K562 (cell line): ENCODE measurements around the gene TTLL11. TPM values are rescaled to one million over a fixed set of nuclear protein-coding genes. Genes with fewer than 3 reads are reported as not detected.

Source experiments
- ATAC-seq: fragments of 200-7000 bp; cut with Tn5 transposase; 3 replicates; pipeline ENCODE4 v1.9.1; 2020; ENCODE audit warnings: moderate library complexity
- BruUV-seq: library from RNA; stranded (reverse); fragments of 400-500 nt; replicated peaks from 2 replicates; lab custom pipeline; 2021; lab: Mats Ljungman, UMichigan
- CTCF ChIA-PET: fragments of 300-600 bp; formaldehyde crosslinking; extraction: SDS; loops from one replicate; lab custom pipeline; 2021; ENCODE audit warnings: low intra/inter-chr PET ratio; lab: Yijun Ruan, JAX
- POLR2A ChIA-PET: fragments of 300-600, 350-650 bp; sonication (Branson Sonifier 250); formaldehyde crosslinking; extraction: SDS; loops from one replicate; lab custom pipeline; 2021; ENCODE audit warnings: antibody characterized with exemption, inconsistent platforms; lab: Yijun Ruan, JAX
- DNase-seq, 4 experiments: peaks; one replicate each; pipeline versions ENCODE4 v3.0.0 to v3.0.0-alpha.2; 2011 to 2018; ENCODE audit warnings: low spot score in 3 of 4, mixed read lengths in 3 of 4; ENCODE audit errors: extremely low read depth in 1 of 4
- FAIRE-seq: peaks from 2 replicates; lab custom pipeline; 2011; peaks lifted over from hg19 to GRCh38; lab: Jason Lieb, UNC
- H2AFZ ChIP-seq: 2 replicates; pipeline ENCODE4 v1.6.0; 2011; ENCODE audit warnings: low read depth, low read length, control low read depth, inconsistent platforms
- H3K27ac ChIP-seq: fragments of 200-600 bp; 3 replicates; pipeline ENCODE4 v1.8.0; 2011; ENCODE audit warnings: low read depth, mild to moderate bottlenecking, control low read depth, inconsistent platforms, low read length, moderate library complexity, mixed read lengths; ENCODE audit errors: extremely low read depth
- H3K27me3 ChIP-seq, 2 experiments: fragments of 300-600 bp in 1 of 2; 2 replicates in 1 of 2; 3 replicates in 1 of 2; pipeline versions ENCODE4 v1.6.0 to v1.8.0; 2011; ENCODE audit warnings: inconsistent platforms in 2 of 2, low read length in 2 of 2, mild to moderate bottlenecking in 1 of 2, mixed read lengths in 1 of 2, moderate library complexity in 1 of 2; ENCODE audit not compliant: control insufficient read depth in 2 of 2, insufficient read depth in 2 of 2
- H3K36me3 ChIP-seq: fragments of 300-600 bp; 3 replicates; pipeline ENCODE4 v1.8.0; 2011; ENCODE audit warnings: mild to moderate bottlenecking, low read length, inconsistent platforms; ENCODE audit not compliant: control insufficient read depth, insufficient read depth
- H3K4me1 ChIP-seq, 2 experiments: fragments of 200-600 bp in 1 of 2; replicated peaks in 1 of 2; 2 replicates in 1 of 2; 3 replicates in 1 of 2; pipeline versions ENCODE4 v1.5.1 to v1.8.0; 2011; ENCODE audit warnings: inconsistent platforms in 2 of 2, low read length in 2 of 2, mild to moderate bottlenecking in 1 of 2, mixed read lengths in 1 of 2, moderate library complexity in 1 of 2; ENCODE audit not compliant: control insufficient read depth in 2 of 2, insufficient read depth in 2 of 2
- H3K4me2 ChIP-seq: 2 replicates; pipeline ENCODE4 v1.6.1; 2011; ENCODE audit warnings: low read length, control low read depth, inconsistent platforms, mixed read lengths; ENCODE audit not compliant: insufficient read depth
- H3K4me3 ChIP-seq: fragments of 200-600 bp; sonication (generic), shearing (Covaris generic); 2 replicates; pipeline ENCODE4 v1.5.1; 2016; ENCODE audit warnings: control low read depth, inconsistent platforms
- H3K79me2 ChIP-seq: fragments of 200-600 bp; 3 replicates; pipeline ENCODE4 v1.8.0; 2011; ENCODE audit warnings: low read length, inconsistent platforms; ENCODE audit not compliant: control insufficient read depth, insufficient read depth
- H3K9ac ChIP-seq, 2 experiments: 2 replicates each; pipeline versions ENCODE4 v1.6.0 to v1.6.1; 2011; ENCODE audit warnings: low read depth in 2 of 2, low read length in 2 of 2, control low read depth in 1 of 2, inconsistent platforms in 1 of 2, mild to moderate bottlenecking in 1 of 2, mixed read lengths in 1 of 2; ENCODE audit not compliant: insufficient read depth in 1 of 2
- H3K9me1 ChIP-seq: one replicate; pipeline ENCODE4 v1.6.0; 2011; ENCODE audit warnings: inconsistent platforms, mild to moderate bottlenecking, low read length, moderate library complexity; ENCODE audit not compliant: control insufficient read depth, insufficient read depth
- H3K9me3 ChIP-seq: replicated peaks from 2 replicates; pipeline ENCODE4 v1.5.1; 2011; ENCODE audit warnings: low read depth, low read length, inconsistent platforms; ENCODE audit not compliant: control insufficient read depth, insufficient read depth
- H4K20me1 ChIP-seq: replicated peaks from 2 replicates; pipeline ENCODE4 v1.6.1; 2011; ENCODE audit warnings: low read length, inconsistent platforms, mixed read lengths; ENCODE audit not compliant: control insufficient read depth, insufficient read depth
- CBX1 ChIP-seq: sonication (generic); IDR thresholded peaks from 2 replicates; pipeline ENCODE4 v1.6.1; 2016; ENCODE audit warnings: antibody characterized with exemption, low read depth, mild to moderate bottlenecking
- CREM ChIP-seq: IDR thresholded peaks from 2 replicates; pipeline ENCODE4 v1.6.1; 2014; ENCODE audit warnings: antibody characterized with exemption, low read depth
- CXXC5 ChIP-seq: fragments of 250-450 bp; sonication (Bioruptor Pico); IDR thresholded peaks from 2 replicates; pipeline ENCODE4 v1.8.0; 2022; ENCODE audit warnings: inconsistent platforms, mild to moderate bottlenecking, moderate library complexity
- DACH1 ChIP-seq: fragments of 450-650 bp; IDR thresholded peaks from 2 replicates; pipeline ENCODE4 v1.6.1; 2018; ENCODE audit not compliant: partially characterized antibody
- DEAF1 ChIP-seq: fragments of 450-650 bp; formaldehyde crosslinking; IDR thresholded peaks from 2 replicates; pipeline ENCODE4 v1.4.0; 2020; ENCODE audit warnings: mild to moderate bottlenecking, moderate library complexity
- HIVEP1 ChIP-seq: fragments of 250-450 bp; sonication (Bioruptor Pico); IDR thresholded peaks from 2 replicates; pipeline ENCODE4 v1.4.0; 2020; ENCODE audit warnings: mild to moderate bottlenecking
- KLF16 ChIP-seq: IDR thresholded peaks from 2 replicates; pipeline ENCODE4 v1.6.1; 2016; ENCODE audit warnings: antibody characterized with exemption
- SMAD4 ChIP-seq: fragments of 250-450 bp; sonication (Bioruptor Pico); conservative IDR thresholded peaks from 2 replicates; pipeline ENCODE4 v1.8.0; 2021; ENCODE audit warnings: inconsistent platforms, mild to moderate bottlenecking, moderate library complexity
- ZFP91 ChIP-seq: sonication (generic); formaldehyde crosslinking; IDR thresholded peaks from 2 replicates; pipeline ENCODE4 v1.8.0; 2022; ENCODE audit warnings: mild to moderate bottlenecking, missing genetic modification reagents
- ZNF280B ChIP-seq: fragments of 250-450 bp; sonication (Bioruptor Pico); IDR thresholded peaks from 2 replicates; pipeline ENCODE4 v1.5.1; 2021; ENCODE audit warnings: mild to moderate bottlenecking
- ZZZ3 ChIP-seq: fragments of 450-650 bp; IDR thresholded peaks from 2 replicates; pipeline ENCODE4 v1.6.1; 2016; ENCODE audit warnings: antibody characterized with exemption, mild to moderate bottlenecking, moderate library complexity
- WGBS: fragments of 100-300 bp; shearing (Covaris generic); methylation state at CpG from one replicate; pipeline ENCODE4 v1.1.6; 2016; ENCODE audit warnings: low coverage, mixed read lengths; ENCODE audit not compliant: insufficient coverage; ENCODE audit errors: missing lambda C conversion rate; 5-methylcytosine and 5-hydroxymethylcytosine counted together
- in situ Hi-C: fragments of 300-500 bp; cut with MboI; formaldehyde crosslinking; loops from 4 replicates; pipeline ENCODE4 v1.15.0; 2018; ENCODE audit warnings: inconsistent platforms, mixed read lengths
- intact Hi-C: fragments of 100-400 bp; cut with micrococcal nuclease; formaldehyde crosslinking; loops from 2 replicates; pipeline ENCODE4 v1.14.2; 2022
- polyA plus RNA-seq, 8 experiments: library from polyadenylated mRNA; depleted of rRNA in 4 of 8; stranded (reverse) in 5 of 8; unstranded in 3 of 8; fragments of >200 nt; fragmentation: Nextera tagmentation in 2 of 8; fragmentation: Illumina TruSeq in 1 of 8; extraction: Ambion mirVana in 2 of 8; extraction: Trizol in 1 of 8; gene quantifications; 2 replicates each; pipeline versions ENCODE4 v1.2.1 to v1.2.3, GENCODE V29; 2011 to 2014; ENCODE audit warnings: inconsistent platforms in 1 of 8, missing spikeins in 1 of 8
- total RNA-seq, 7 experiments: library from RNA; depleted of rRNA in 6 of 7; stranded (reverse); fragments of >200 nt in 6 of 7; fragmentation: Illumina TruSeq in 2 of 7; extraction: Trizol in 2 of 7; gene quantifications; 2 replicates each; pipeline versions ENCODE4 v1.2.1 to v1.2.3, GENCODE V29; 2011 to 2021; ENCODE audit warnings: low replicate concordance in 1 of 7
- TF ChIP-seq, protein P1 (sequence below), 2 experiments: fragments of 450-650 bp in 1 of 2; sonication (generic) in 1 of 2; formaldehyde crosslinking; conservative IDR thresholded peaks; 2 replicates each; pipeline versions ENCODE4 v1.4.0 to v1.8.1; 2020 to 2022; ENCODE audit warnings: mild to moderate bottlenecking in 1 of 2, missing genetic modification reagents in 1 of 2
- TF ChIP-seq, protein P2 (sequence below): fragments of 250-450 bp; sonication (Bioruptor Pico); IDR thresholded peaks from 2 replicates; pipeline ENCODE4 v1.8.0; 2021; ENCODE audit warnings: moderate library complexity, mild to moderate bottlenecking, inconsistent platforms

TTLL11 gene
- total and polyA plus RNA-seq, 9 of the 15 experiments (the other 6 are each of a cell fraction or from before 2014, with no cell fraction given) = 0.83 to 4.4 (median 2.7) TPM

DNA sequence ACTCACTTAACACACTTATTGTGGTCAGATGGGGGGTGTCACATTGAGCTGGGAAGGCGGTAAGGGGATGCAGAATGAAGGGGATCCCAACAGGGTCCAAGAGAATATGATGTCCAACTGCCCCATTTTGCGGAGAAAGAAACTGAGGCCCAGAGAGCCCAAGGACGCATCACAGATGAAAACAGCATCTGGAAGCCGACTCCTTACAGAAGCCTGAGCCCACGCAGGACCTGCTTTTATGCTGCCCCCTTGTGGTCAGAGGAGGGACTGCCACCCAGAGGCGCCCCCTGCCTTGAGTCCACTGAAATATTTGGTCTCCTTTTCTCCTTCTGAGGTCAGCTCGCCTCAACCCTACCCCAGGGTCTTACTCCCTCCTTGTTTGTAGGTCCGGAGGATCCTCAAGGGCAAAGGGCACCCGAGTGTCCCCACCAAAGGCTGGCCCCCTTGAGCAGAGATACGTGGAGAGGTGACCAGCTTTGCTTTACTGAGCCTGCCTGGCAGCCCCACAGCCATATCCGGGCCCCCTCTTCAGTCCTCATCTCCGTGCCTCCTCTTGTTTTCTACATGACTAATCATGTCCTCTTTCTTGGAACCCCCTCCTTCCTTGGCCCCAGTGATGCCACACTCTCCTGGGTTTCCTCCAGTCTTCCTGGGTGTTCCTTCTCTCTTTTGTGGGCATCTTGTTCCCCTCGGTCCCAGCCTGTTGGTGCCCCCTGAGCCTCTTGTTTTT lies 30.0 kb upstream of the TTLL11 start:
- H3K4me2 ChIP-seq = no peak overlapping the region; the same call in 1 of the 2 replicates
- peak; percentile 83 for ATAC-seq
- WGBS = 6% methylated on average over 13 of the region's 13 CpGs
- H3K27ac ChIP-seq = no peak overlapping the region
- H2AFZ ChIP-seq = peak overlapping the region; percentile 42; the same call in 1 of the 2 replicates
- no peaks in the 10 kb centered on the region for H3K36me3 ChIP-seq
- in situ Hi-C loops = loop anchor here (5.0 to 10.0 kb wide), 3 partner anchors 229 to 692 kb away; no protein-coding TSS in a partner anchor
- no peak overlapping the region for H3K4me3 ChIP-seq
- H4K20me1 ChIP-seq = peaks cover 15% of the 10 kb centered on the region
- H3K9ac ChIP-seq = peak overlapping the region in 1 of 2 experiments; percentile 41; a peak in 1 of 4 replicates
- H3K79me2 ChIP-seq = no peaks in the 10 kb centered on the region
- POLR2A ChIA-PET = interaction anchor here (2.5 kb wide), 1 partner anchor 227 kb away, joined by 11 read pairs; no protein-coding TSS in a partner anchor
- DNase-seq = peak; percentile 84 to 87 (median 84)
- CTCF ChIA-PET = interaction anchor here (0.6 to 3.9 kb wide), 11 partner anchors 23 to 869 kb away, joined by 3 to 42 read pairs (median 5); no protein-coding TSS in a partner anchor
- peaks cover 0 to 24% of the 10 kb centered on the region in 2 experiments; a peak in 3 of 5 replicates for H3K4me1 ChIP-seq
- H3K9me1 ChIP-seq = no peaks in the 10 kb centered on the region
- no peaks in the 10 kb centered on the region for H3K9me3 ChIP-seq
- peaks cover 0 to 18% of the 10 kb centered on the region in 2 experiments; a peak in 3 of 5 replicates for H3K27me3 ChIP-seq
- no TSS peak for BruUV-seq
- peak; percentile 96 for FAIRE-seq
- intact Hi-C loops = loop anchor here (1.0 kb wide), 1 partner anchor 24 kb away; no protein-coding TSS in a partner anchor
- TF ChIP-seq ZFP91 (CRISPR knock-in tag) = no peak
- no peak for TF ChIP-seq ZZZ3
- TF ChIP-seq CREM = peak; percentile 33; the same call in 1 of the 2 replicates
- TF ChIP-seq, protein P1, sequence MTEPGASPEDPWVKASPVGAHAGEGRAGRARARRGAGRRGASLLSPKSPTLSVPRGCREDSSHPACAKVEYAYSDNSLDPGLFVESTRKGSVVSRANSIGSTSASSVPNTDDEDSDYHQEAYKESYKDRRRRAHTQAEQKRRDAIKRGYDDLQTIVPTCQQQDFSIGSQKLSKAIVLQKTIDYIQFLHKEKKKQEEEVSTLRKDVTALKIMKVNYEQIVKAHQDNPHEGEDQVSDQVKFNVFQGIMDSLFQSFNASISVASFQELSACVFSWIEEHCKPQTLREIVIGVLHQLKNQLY (CRISPR knock-in tag; conservative IDR thresholded peaks at IDR 0.05) = no peak
- no peak for TF ChIP-seq ZNF280B (CRISPR knock-in tag)
- TF ChIP-seq DEAF1 (CRISPR knock-in tag) = peak; percentile 77
- TF ChIP-seq CXXC5 (CRISPR knock-in tag) = peak; percentile 45; the same call in 1 of the 2 replicates
- TF ChIP-seq, protein P2, sequence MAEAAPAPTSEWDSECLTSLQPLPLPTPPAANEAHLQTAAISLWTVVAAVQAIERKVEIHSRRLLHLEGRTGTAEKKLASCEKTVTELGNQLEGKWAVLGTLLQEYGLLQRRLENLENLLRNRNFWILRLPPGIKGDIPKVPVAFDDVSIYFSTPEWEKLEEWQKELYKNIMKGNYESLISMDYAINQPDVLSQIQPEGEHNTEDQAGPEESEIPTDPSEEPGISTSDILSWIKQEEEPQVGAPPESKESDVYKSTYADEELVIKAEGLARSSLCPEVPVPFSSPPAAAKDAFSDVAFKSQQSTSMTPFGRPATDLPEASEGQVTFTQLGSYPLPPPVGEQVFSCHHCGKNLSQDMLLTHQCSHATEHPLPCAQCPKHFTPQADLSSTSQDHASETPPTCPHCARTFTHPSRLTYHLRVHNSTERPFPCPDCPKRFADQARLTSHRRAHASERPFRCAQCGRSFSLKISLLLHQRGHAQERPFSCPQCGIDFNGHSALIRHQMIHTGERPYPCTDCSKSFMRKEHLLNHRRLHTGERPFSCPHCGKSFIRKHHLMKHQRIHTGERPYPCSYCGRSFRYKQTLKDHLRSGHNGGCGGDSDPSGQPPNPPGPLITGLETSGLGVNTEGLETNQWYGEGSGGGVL = no peak
- TF ChIP-seq KLF16 = peak; percentile 70
- no peak for TF ChIP-seq SMAD4 (CRISPR knock-in tag)
- TF ChIP-seq HIVEP1 = no peak
- TF ChIP-seq DACH1 = no peak
- 0 out of 2 replicates have a peak, but pooled peaks have one; percentile 32 for TF ChIP-seq CBX1
